Hepatocyte (in vitro differentiated cells): Measurements from ENCODE around the gene SRBD1. TPM values are rescaled to one million over a fixed set of nuclear protein-coding genes. Genes with fewer than 3 reads are reported as not detected.

Experiments used
- DNase-seq: peaks from one replicate; pipeline ENCODE4 v3.0.0-alpha.2; 2016; ENCODE audit warnings: low spot score
- H2AFZ ChIP-seq: fragments of 200-600 bp; sonication (generic); 2 replicates; pipeline ENCODE4 v1.6.0; 2016; ENCODE audit warnings: antibody characterized with exemption, mild to moderate bottlenecking
- H3K27ac ChIP-seq: fragments of 200-600 bp; sonication (generic); 2 replicates; pipeline ENCODE4 v1.5.1; 2016; ENCODE audit warnings: mild to moderate bottlenecking
- H3K27me3 ChIP-seq: fragments of 200-600 bp; sonication (generic); 2 replicates; pipeline ENCODE4 v1.6.1; 2016
- H3K36me3 ChIP-seq: fragments of 200-600 bp; sonication (generic); replicated peaks from 2 replicates; pipeline ENCODE4 v1.5.1; 2016; ENCODE audit warnings: low read depth; ENCODE audit not compliant: insufficient read depth
- H3K4me1 ChIP-seq: fragments of 200-600 bp; sonication (generic); 2 replicates; pipeline ENCODE4 v1.5.1; 2016; ENCODE audit warnings: mild to moderate bottlenecking, moderate library complexity; ENCODE audit not compliant: insufficient read depth
- H3K4me2 ChIP-seq: fragments of 200-600 bp; sonication (generic); 2 replicates; pipeline ENCODE4 v1.6.0; 2016
- H3K4me3 ChIP-seq: fragments of 200-600 bp; sonication (generic); 2 replicates; pipeline ENCODE4 v1.5.1; 2016; ENCODE audit warnings: mild to moderate bottlenecking
- H3K79me2 ChIP-seq: fragments of 200-600 bp; sonication (generic); 2 replicates; pipeline ENCODE4 v1.6.0; 2017; ENCODE audit warnings: mild to moderate bottlenecking
- H3K9me2 ChIP-seq: fragments of 200-600 bp; sonication (generic); replicated peaks from 2 replicates; pipeline ENCODE4 v1.6.0; 2017; ENCODE audit warnings: mild to moderate bottlenecking; ENCODE audit not compliant: insufficient read depth
- H3K9me3 ChIP-seq: fragments of 200-600 bp; sonication (generic); 2 replicates; pipeline ENCODE4 v1.5.1; 2016; ENCODE audit warnings: low read depth, mild to moderate bottlenecking
- H4K20me1 ChIP-seq: fragments of 200-600 bp; sonication (generic); 2 replicates; pipeline ENCODE4 v1.6.0; 2016; ENCODE audit warnings: mild to moderate bottlenecking; ENCODE audit not compliant: insufficient read depth, poor library complexity, severe bottlenecking
- EZH2 ChIP-seq: fragments of 200-600 bp; sonication (generic); IDR thresholded peaks from 2 replicates; pipeline ENCODE4 v1.6.1; 2016; ENCODE audit warnings: antibody characterized with exemption, mild to moderate bottlenecking, borderline replicate concordance
- EZH2phosphoT487 ChIP-seq: fragments of 200-600 bp; sonication (generic); IDR thresholded peaks from one replicate; pipeline ENCODE4 v1.6.1; 2018; ENCODE audit warnings: antibody characterized with exemption, mild to moderate bottlenecking, low read depth, moderate library complexity; ENCODE audit not compliant: unreplicated experiment, severe bottlenecking
- WGBS: methylation state at CpG from one replicate; pipeline ENCODE4 v1.1.6; 2016; ENCODE audit warnings: low lambda C conversion rate; ENCODE audit errors: missing lambda C conversion rate; 5-methylcytosine and 5-hydroxymethylcytosine counted together
- polyA plus RNA-seq: library from polyadenylated mRNA; unstranded; fragments of >200 nt; fragmentation: Nextera tagmentation; extraction: Ambion mirVana; gene quantifications from 2 replicates; pipeline ENCODE4 v1.2.1, GENCODE V29; 2016
- total RNA-seq: library from RNA; depleted of rRNA; stranded (reverse); fragments of >200 nt; gene quantifications from 2 replicates; pipeline ENCODE4 v1.2.3, GENCODE V29; 2014
- TF ChIP-seq, protein P1 (sequence below): fragments of 200-600 bp; sonication (generic); IDR thresholded peaks from 2 replicates; pipeline ENCODE4 v1.5.1; 2016; ENCODE audit warnings: antibody characterized with exemption, mild to moderate bottlenecking; ENCODE audit not compliant: poor library complexity

Gene SRBD1
- total and polyA plus RNA-seq, 2 experiments from 2014 or later = 6.7 to 16.6 TPM

DNA sequence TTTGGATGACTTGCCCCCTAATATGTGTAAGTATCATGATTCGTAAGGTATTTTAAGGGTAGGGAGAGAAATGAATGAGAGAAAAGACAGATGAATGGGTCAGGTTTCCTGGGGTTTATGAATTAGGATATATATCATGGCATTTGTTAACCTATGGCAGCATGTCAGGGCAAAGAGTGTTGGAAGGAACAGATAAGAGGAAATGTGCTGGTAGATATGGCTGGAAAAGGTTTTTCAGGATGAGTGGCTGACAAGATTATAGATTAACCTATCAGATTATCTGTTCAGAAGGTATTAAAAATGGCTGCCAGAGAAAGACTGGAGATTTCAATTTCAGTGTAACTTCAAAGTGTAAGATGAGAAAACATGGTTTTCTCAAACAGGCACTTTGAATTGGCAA lies 67.8 kb downstream of the SRBD1 start:
- no peak overlapping the region for H3K4me2 ChIP-seq
- H3K27me3 ChIP-seq = no peaks in the 10 kb centered on the region
- H2AFZ ChIP-seq = no peak overlapping the region
- DNase-seq = no peak
- no peak overlapping the region for H3K4me3 ChIP-seq
- no peaks in the 10 kb centered on the region for H3K9me3 ChIP-seq
- H3K9me2 ChIP-seq = no peaks in the 10 kb centered on the region
- H3K27ac ChIP-seq = no peak overlapping the region
- no peaks in the 10 kb centered on the region for H3K4me1 ChIP-seq
- H3K36me3 ChIP-seq = no peaks in the 10 kb centered on the region
- H3K79me2 ChIP-seq = no peaks in the 10 kb centered on the region
- WGBS = 90% methylated on average over 1 of the region's 1 CpG
- TF ChIP-seq EZH2phosphoT487 (no peak), EZH2 (no peak)
- TF ChIP-seq, protein P1, sequence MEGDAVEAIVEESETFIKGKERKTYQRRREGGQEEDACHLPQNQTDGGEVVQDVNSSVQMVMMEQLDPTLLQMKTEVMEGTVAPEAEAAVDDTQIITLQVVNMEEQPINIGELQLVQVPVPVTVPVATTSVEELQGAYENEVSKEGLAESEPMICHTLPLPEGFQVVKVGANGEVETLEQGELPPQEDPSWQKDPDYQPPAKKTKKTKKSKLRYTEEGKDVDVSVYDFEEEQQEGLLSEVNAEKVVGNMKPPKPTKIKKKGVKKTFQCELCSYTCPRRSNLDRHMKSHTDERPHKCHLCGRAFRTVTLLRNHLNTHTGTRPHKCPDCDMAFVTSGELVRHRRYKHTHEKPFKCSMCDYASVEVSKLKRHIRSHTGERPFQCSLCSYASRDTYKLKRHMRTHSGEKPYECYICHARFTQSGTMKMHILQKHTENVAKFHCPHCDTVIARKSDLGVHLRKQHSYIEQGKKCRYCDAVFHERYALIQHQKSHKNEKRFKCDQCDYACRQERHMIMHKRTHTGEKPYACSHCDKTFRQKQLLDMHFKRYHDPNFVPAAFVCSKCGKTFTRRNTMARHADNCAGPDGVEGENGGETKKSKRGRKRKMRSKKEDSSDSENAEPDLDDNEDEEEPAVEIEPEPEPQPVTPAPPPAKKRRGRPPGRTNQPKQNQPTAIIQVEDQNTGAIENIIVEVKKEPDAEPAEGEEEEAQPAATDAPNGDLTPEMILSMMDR = no peak
- no peaks in the 10 kb centered on the region for H4K20me1 ChIP-seq

DNA sequence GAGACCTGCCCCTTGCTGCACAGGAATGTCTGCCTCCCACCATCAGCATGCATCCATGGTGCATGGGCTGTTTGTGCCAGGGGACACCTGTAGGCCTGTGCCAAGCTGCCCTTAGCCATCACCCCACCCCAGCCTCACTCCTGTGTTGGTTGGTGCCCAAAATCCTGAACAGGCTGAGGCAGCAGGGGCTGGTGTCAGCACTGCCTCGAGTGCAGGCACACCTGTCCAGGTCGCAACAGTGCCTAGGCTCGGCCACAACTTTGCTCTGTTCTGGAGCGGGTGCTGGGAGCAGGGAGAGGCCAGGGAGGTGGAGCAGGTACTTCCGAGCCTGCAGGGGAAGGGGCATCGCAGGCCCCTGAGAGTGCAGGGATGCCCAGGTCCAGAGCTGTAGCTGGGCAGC lies 69.1 kb downstream of the SRBD1 start:
- TF ChIP-seq, protein P1 = no peak
- no peak for TF ChIP-seq EZH2
- no peak for TF ChIP-seq EZH2phosphoT487
- H3K36me3 ChIP-seq = no peaks in the 10 kb centered on the region
- no peak overlapping the region for H3K4me3 ChIP-seq
- no peaks in the 10 kb centered on the region for H3K27me3 ChIP-seq
- no peaks in the 10 kb centered on the region for H3K9me2 ChIP-seq
- no peak overlapping the region for H2AFZ ChIP-seq
- no peaks in the 10 kb centered on the region for H3K79me2 ChIP-seq
- no peaks in the 10 kb centered on the region for H3K9me3 ChIP-seq
- WGBS = 100% methylated on average over 6 of the region's 6 CpGs
- DNase-seq = no peak
- no peak overlapping the region for H3K4me2 ChIP-seq
- H3K4me1 ChIP-seq = no peaks in the 10 kb centered on the region
- no peak overlapping the region for H3K27ac ChIP-seq
- H4K20me1 ChIP-seq = no peaks in the 10 kb centered on the region

DNA sequence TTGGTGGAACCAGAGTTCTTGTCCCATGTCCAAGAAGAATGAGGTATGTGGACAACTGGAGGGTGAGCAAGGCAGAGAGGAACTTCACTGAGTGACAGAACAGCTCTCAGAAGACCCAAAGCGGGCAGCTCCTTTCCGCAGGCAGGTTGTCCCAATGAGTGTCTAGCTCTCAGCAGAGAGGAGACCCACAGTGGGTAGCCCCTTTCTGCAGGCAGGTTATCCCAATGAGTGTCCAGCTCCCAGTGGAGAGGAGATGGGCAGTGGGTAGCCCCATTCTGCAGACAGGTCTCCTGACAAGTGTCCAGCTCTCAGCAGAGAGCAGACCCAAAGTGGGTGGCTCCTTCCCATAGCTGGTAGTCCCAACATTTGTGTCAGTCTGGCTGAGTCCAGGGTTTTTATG lies 69.6 kb downstream of the SRBD1 start:
- Histone ChIP-seq H3K4me2 (no peak overlapping the region), H3K79me2 (no peaks in the 10 kb centered on the region), H3K27ac (no peak overlapping the region), H3K4me3 (no peak overlapping the region), H3K27me3 (no peaks in the 10 kb centered on the region), H3K36me3 (no peaks in the 10 kb centered on the region), H2AFZ (no peak overlapping the region), H3K9me3 (no peaks in the 10 kb centered on the region), H3K9me2 (no peaks in the 10 kb centered on the region), H4K20me1 (no peaks in the 10 kb centered on the region), H3K4me1 (no peaks in the 10 kb centered on the region)
- 97% methylated on average over 2 of the region's 2 CpGs for WGBS
- TF ChIP-seq EZH2phosphoT487 = no peak
- TF ChIP-seq, protein P1 = no peak
- TF ChIP-seq EZH2 = no peak
- no peak for DNase-seq

DNA sequence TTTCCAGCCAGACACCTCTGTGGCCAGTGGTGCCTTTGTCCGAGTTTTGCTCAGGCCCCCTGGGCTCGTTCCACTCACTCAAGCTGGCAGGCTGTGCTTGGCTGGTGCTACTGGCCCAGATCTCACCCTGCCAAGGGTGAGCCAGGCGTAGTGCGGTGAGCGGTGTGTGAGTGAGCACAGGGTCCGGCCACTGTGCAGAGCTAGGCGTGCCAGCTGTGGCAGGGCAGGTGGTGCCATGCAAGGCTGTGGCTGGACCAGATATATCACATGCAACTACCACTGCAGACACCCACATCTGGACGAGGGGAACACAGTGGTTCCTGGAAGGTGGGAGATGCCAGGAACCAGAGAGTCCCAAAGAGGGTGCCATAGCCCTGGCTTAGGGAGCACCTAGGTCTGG lies 70.1 kb downstream of the SRBD1 start:
- no peaks in the 10 kb centered on the region for H3K36me3 ChIP-seq
- no peaks in the 10 kb centered on the region for H3K27me3 ChIP-seq
- H3K9me3 ChIP-seq = no peaks in the 10 kb centered on the region
- H3K79me2 ChIP-seq = no peaks in the 10 kb centered on the region
- no peak for DNase-seq
- no peaks in the 10 kb centered on the region for H3K4me1 ChIP-seq
- no peaks in the 10 kb centered on the region for H4K20me1 ChIP-seq
- no peak overlapping the region for H3K27ac ChIP-seq
- WGBS = over 99% methylated on average over 8 of the region's 8 CpGs
- H3K4me2 ChIP-seq = no peak overlapping the region
- TF ChIP-seq EZH2 (no peak), EZH2phosphoT487 (no peak)
- TF ChIP-seq, protein P1 = no peak
- H3K9me2 ChIP-seq = no peaks in the 10 kb centered on the region
- H2AFZ ChIP-seq = no peak overlapping the region
- no peak overlapping the region for H3K4me3 ChIP-seq
